Measurements from ENCODE around the gene RER1.

RER1 gene

GRCh38 chr1:2392686-2393085 lies 1.0 kb downstream of the RER1 start:
- no peak for DNase-seq

- no peak for DNase-seq
These were observed 1.8 kb downstream of the RER1 start for GRCh38 chr1:2393471-2393877.

GRCh38 chr1:2394220-2394619 lies 2.6 kb downstream of the RER1 start:
- DNase-seq = no peak

GRCh38 chr1:2394761-2395160 lies 3.1 kb downstream of the RER1 start:
- DNase-seq = no peak

GRCh38 chr1:2395245-2395644 lies 3.6 kb downstream of the RER1 start:
- no peak for DNase-seq

- no peak for DNase-seq
These were observed 4.4 kb downstream of the RER1 start for GRCh38 chr1:2396059-2396458.

GRCh38 chr1:2396476-2396875 lies 4.8 kb downstream of the RER1 start:
- no peak for DNase-seq

GRCh38 chr1:2397007-2397679 lies 5.5 kb downstream of the RER1 start:
- no peak for DNase-seq

- no peak for DNase-seq
These were observed 7.2 kb downstream of the RER1 start for GRCh38 chr1:2398871-2399270.

GRCh38 chr1:2399890-2400575 lies 8.4 kb downstream of the RER1 start:
- no peak for DNase-seq

GRCh38 chr1:2400576-2400909 lies 8.9 kb downstream of the RER1 start:
- DNase-seq = no peak

GRCh38 chr1:2400950-2401649 lies 9.5 kb downstream of the RER1 start:
- DNase-seq = no peak

GRCh38 chr1:2402420-2402819 lies 10.8 kb downstream of the RER1 start:
- DNase-seq = no peak

GRCh38 chr1:2403273-2403672 lies 11.6 kb downstream of the RER1 start:
- DNase-seq = no peak

GRCh38 chr1:2404142-2404889 lies 12.7 kb downstream of the RER1 start:
- no peak for DNase-seq

GRCh38 chr1:2404890-2405511 lies 13.4 kb downstream of the RER1 start:
- no peak for DNase-seq

- DNase-seq = no peak
These were observed 14.1 kb downstream of the RER1 start for GRCh38 chr1:2405588-2406295.

GRCh38 chr1:2406451-2407041 lies 14.9 kb downstream of the RER1 start:
- DNase-seq = no peak

GRCh38 chr1:2407166-2407990 lies 15.7 kb downstream of the RER1 start:
- DNase-seq = no peak

- DNase-seq = no peak
These were observed 16.3 kb downstream of the RER1 start for GRCh38 chr1:2407991-2408275.

GRCh38 chr1:2408456-2408855 lies 16.8 kb downstream of the RER1 start:
- DNase-seq = no peak

Data from activated effector memory CD4-positive, alpha-beta T cell treated with Interleukin-2 at 50 U/mL for 16 hours (primary cell).